ENCODE data around the gene DLG2. TPM values are rescaled to one million over a fixed set of nuclear protein-coding genes. Genes with fewer than 3 reads are reported as not detected.

DLG2 gene
- total and polyA plus RNA-seq, 9 of the 15 experiments (the other 6 are each of a cell fraction or from before 2014, with no cell fraction given): 0.52 to 1.6 (median 0.95) TPM

DNA sequence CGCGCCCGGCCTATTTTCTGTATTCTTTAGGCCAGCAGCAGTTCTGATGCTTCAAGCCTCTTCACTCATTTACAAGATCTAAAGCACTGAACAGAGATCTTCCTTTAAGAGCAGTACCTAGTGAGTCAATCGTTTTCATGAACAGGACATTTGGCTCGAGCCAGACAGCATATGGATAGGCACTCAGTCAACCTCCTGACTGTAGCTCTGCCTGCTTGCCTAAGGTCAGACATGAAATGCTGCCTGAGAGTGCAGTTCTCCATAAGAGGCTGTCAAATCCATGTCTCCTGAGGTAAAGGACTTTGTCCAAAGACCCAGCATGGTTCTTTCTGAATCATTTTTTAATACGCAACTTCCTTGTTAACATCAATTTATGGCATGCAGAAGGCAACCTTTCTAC lies 941.2 kb downstream of the DLG2 start:
- Histone ChIP-seq H3K9ac (ENCODE audit: insufficient read depth in 1 of 2, low read depth in 2 of 2, low read length in 2 of 2) (no peak overlapping the region), H3K4me1 (replicated peaks in 1 of 2; ENCODE audit: control insufficient read depth in 2 of 2, insufficient read depth in 2 of 2, low read length in 2 of 2) (no peaks in the 10 kb centered on the region), H3K9me1 (ENCODE audit: control insufficient read depth, insufficient read depth, low read length) (no peaks in the 10 kb centered on the region), H2AFZ (ENCODE audit: low read depth, low read length) (no peak overlapping the region), H3K4me2 (ENCODE audit: insufficient read depth, low read length) (no peak overlapping the region), H3K27me3 (ENCODE audit: control insufficient read depth in 2 of 2, insufficient read depth in 2 of 2, low read length in 2 of 2) (no peaks in the 10 kb centered on the region), H3K9me3 (replicated peaks; ENCODE audit: control insufficient read depth, insufficient read depth, low read depth, low read length) (no peaks in the 10 kb centered on the region), H3K4me3 (no peak overlapping the region), H3K36me3 (ENCODE audit: control insufficient read depth, insufficient read depth, low read length) (no peaks in the 10 kb centered on the region), H3K27ac (ENCODE audit: extremely low read depth, low read depth, low read length) (no peak overlapping the region), H3K79me2 (ENCODE audit: control insufficient read depth, insufficient read depth, low read length) (no peaks in the 10 kb centered on the region), H4K20me1 (replicated peaks; ENCODE audit: control insufficient read depth, insufficient read depth, low read length) (no peaks in the 10 kb centered on the region)
- no TSS peak for BruUV-seq (replicated peaks)
- CTCF ChIA-PET (ENCODE audit: low intra/inter-chr PET ratio): no interaction called here
- DNase-seq (ENCODE audit: extremely low read depth in 1 of 4, low spot score in 3 of 4) (no peak), FAIRE-seq (no peak), ATAC-seq (no peak)
- in situ Hi-C loops (cut with MboI): no loop called here
- TF ChIP-seq ZFP30 (CRISPR knock-in tag; IDR thresholded peaks at IDR 0.05; ENCODE audit: borderline replicate concordance) (no peak), ZNF699 (CRISPR knock-in tag; IDR thresholded peaks at IDR 0.05; ENCODE audit: insufficient replicate concordance) (no peak), MEF2D (tag; conservative IDR thresholded peaks at IDR 0.05; ENCODE audit: low read depth) (no peak), ZNF830 (CRISPR knock-in tag; IDR thresholded peaks at IDR 0.05) (no peak), SOX6 (IDR thresholded peaks at IDR 0.05) (no peak), ZFP1 (CRISPR knock-in tag; IDR thresholded peaks at IDR 0.05) (no peak), CXXC5 (CRISPR knock-in tag; IDR thresholded peaks at IDR 0.05) (no peak), GABPB2 (CRISPR knock-in tag; conservative IDR thresholded peaks at IDR 0.05) (no peak), ZSCAN32 (CRISPR knock-in tag; IDR thresholded peaks at IDR 0.05) (no peak)
- TF ChIP-seq, protein P1, sequence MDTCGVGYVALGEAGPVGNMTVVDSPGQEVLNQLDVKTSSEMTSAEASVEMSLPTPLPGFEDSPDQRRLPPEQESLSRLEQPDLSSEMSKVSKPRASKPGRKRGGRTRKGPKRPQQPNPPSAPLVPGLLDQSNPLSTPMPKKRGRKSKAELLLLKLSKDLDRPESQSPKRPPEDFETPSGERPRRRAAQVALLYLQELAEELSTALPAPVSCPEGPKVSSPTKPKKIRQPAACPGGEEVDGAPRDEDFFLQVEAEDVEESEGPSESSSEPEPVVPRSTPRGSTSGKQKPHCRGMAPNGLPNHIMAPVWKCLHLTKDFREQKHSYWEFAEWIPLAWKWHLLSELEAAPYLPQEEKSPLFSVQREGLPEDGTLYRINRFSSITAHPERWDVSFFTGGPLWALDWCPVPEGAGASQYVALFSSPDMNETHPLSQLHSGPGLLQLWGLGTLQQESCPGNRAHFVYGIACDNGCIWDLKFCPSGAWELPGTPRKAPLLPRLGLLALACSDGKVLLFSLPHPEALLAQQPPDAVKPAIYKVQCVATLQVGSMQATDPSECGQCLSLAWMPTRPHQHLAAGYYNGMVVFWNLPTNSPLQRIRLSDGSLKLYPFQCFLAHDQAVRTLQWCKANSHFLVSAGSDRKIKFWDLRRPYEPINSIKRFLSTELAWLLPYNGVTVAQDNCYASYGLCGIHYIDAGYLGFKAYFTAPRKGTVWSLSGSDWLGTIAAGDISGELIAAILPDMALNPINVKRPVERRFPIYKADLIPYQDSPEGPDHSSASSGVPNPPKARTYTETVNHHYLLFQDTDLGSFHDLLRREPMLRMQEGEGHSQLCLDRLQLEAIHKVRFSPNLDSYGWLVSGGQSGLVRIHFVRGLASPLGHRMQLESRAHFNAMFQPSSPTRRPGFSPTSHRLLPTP (IDR thresholded peaks at IDR 0.05; ENCODE audit: borderline replicate concordance, extremely low read depth, insufficient read length): no peak
- TF ChIP-seq, protein P2, sequence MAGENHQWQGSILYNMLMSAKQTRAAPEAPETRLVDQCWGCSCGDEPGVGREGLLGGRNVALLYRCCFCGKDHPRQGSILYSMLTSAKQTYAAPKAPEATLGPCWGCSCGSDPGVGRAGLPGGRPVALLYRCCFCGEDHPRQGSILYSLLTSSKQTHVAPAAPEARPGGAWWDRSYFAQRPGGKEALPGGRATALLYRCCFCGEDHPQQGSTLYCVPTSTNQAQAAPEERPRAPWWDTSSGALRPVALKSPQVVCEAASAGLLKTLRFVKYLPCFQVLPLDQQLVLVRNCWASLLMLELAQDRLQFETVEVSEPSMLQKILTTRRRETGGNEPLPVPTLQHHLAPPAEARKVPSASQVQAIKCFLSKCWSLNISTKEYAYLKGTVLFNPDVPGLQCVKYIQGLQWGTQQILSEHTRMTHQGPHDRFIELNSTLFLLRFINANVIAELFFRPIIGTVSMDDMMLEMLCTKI (IDR thresholded peaks at IDR 0.05; ENCODE audit: partially characterized antibody): no peak
- TF ChIP-seq, protein P3, sequence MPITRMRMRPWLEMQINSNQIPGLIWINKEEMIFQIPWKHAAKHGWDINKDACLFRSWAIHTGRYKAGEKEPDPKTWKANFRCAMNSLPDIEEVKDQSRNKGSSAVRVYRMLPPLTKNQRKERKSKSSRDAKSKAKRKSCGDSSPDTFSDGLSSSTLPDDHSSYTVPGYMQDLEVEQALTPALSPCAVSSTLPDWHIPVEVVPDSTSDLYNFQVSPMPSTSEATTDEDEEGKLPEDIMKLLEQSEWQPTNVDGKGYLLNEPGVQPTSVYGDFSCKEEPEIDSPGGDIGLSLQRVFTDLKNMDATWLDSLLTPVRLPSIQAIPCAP (CRISPR knock-in tag; IDR thresholded peaks at IDR 0.05; ENCODE audit: borderline replicate concordance): no peak
- TF ChIP-seq, protein P4, sequence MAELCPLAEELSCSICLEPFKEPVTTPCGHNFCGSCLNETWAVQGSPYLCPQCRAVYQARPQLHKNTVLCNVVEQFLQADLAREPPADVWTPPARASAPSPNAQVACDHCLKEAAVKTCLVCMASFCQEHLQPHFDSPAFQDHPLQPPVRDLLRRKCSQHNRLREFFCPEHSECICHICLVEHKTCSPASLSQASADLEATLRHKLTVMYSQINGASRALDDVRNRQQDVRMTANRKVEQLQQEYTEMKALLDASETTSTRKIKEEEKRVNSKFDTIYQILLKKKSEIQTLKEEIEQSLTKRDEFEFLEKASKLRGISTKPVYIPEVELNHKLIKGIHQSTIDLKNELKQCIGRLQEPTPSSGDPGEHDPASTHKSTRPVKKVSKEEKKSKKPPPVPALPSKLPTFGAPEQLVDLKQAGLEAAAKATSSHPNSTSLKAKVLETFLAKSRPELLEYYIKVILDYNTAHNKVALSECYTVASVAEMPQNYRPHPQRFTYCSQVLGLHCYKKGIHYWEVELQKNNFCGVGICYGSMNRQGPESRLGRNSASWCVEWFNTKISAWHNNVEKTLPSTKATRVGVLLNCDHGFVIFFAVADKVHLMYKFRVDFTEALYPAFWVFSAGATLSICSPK (IDR thresholded peaks at IDR 0.05; ENCODE audit: borderline replicate concordance): no peak
- POLR2A ChIA-PET: no interaction called here
- 2% methylated on average over 3 of the region's 6 CpGs for WGBS (ENCODE audit: insufficient coverage, low coverage, missing lambda C conversion rate)
- intact Hi-C loops (cut with micrococcal nuclease): no loop called here

All from K562 (cell line).